Mammary epithelial cell (primary cell): ENCODE results near the gene KCNIP4.

Experiments used
- EZH2 ChIP-seq: IDR thresholded peaks from 2 replicates; pipeline ENCODE4 v1.6.1; 2012; ENCODE audit warnings: low read length, inconsistent platforms, borderline replicate concordance
- TF ChIP-seq, protein P1 (sequence below), 2 donors: IDR thresholded peaks in 1 of 2; conservative IDR thresholded peaks in 1 of 2; 2 replicates each; pipeline ENCODE4 v1.5.1; 2011 to 2012; ENCODE audit warnings: inconsistent platforms in 2 of 2, low read length in 2 of 2, mild to moderate bottlenecking in 2 of 2, control low read depth in 1 of 2, low read depth in 1 of 2; ENCODE audit not compliant: insufficient read depth in 1 of 2; ENCODE audit errors: extremely low read depth in 1 of 2

DNA sequence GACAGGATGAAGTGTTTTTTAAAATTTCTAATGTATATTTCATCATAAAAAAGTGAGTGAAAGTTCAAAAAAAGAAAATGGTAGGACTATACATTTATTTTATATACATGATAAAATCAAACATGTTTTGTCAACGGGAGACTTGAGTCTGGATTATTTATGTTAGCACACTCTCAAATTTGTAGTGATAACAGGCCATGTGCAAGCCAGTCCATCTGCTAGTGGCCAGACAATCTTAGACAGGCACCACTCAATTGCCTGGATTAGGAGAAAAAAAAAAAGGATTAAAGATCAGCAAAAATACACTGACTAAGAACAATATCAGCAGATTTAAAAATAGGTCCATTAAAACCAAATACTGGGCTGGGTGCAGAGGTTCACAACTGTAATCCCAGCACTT is 71.9 kb downstream of the KCNIP4 start:
- TF ChIP-seq, protein P1, sequence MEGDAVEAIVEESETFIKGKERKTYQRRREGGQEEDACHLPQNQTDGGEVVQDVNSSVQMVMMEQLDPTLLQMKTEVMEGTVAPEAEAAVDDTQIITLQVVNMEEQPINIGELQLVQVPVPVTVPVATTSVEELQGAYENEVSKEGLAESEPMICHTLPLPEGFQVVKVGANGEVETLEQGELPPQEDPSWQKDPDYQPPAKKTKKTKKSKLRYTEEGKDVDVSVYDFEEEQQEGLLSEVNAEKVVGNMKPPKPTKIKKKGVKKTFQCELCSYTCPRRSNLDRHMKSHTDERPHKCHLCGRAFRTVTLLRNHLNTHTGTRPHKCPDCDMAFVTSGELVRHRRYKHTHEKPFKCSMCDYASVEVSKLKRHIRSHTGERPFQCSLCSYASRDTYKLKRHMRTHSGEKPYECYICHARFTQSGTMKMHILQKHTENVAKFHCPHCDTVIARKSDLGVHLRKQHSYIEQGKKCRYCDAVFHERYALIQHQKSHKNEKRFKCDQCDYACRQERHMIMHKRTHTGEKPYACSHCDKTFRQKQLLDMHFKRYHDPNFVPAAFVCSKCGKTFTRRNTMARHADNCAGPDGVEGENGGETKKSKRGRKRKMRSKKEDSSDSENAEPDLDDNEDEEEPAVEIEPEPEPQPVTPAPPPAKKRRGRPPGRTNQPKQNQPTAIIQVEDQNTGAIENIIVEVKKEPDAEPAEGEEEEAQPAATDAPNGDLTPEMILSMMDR (conservative IDR thresholded peaks at IDR 0.05 in 1 of 2, IDR thresholded peaks at IDR 0.05 in 1 of 2; ENCODE audit: extremely low read depth in 1 of 2, insufficient read depth in 1 of 2, low read depth in 1 of 2, low read length in 2 of 2), result no peak
- TF ChIP-seq EZH2, result no peak
